GM08714 (cell line): Measurements from ENCODE around the gene HPSE2.

Experiments
- H3K4me3 ChIP-seq: fragments of 200-500 bp; sonication (Bioruptor generic); 2 replicates; pipeline ENCODE4 v1.5.1; 2014; ENCODE audit warnings: mild to moderate bottlenecking, low read length, inconsistent platforms
- ZNF274 ChIP-seq: IDR thresholded peaks from 2 replicates; pipeline ENCODE4 v1.6.1; 2012; ENCODE audit warnings: mild to moderate bottlenecking, low read depth, low read length

The HPSE2 gene

GRCh38 chr10:98885378-98885777, 350.3 kb downstream of the HPSE2 start:
- no peak for TF ChIP-seq ZNF274

GRCh38 chr10:98881789-98882188, 353.9 kb downstream of the HPSE2 start:
- no peak overlapping the region for H3K4me3 ChIP-seq
- TF ChIP-seq ZNF274 = no peak

More at GRCh38 chr10:98885378-98885777, 350.3 kb downstream of the HPSE2 start:
- no peak overlapping the region for H3K4me3 ChIP-seq

- no peak overlapping the region for H3K4me3 ChIP-seq
- no peak for TF ChIP-seq ZNF274
These were observed 354.7 kb downstream of the HPSE2 start for GRCh38 chr10:98880971-98881370.

- H3K4me3 ChIP-seq = no peak overlapping the region
- TF ChIP-seq ZNF274 = no peak
These were observed 356.7 kb downstream of the HPSE2 start for GRCh38 chr10:98878921-98879320.

GRCh38 chr10:98878418-98878817, 357.2 kb downstream of the HPSE2 start:
- no peak for TF ChIP-seq ZNF274
- H3K4me3 ChIP-seq = no peak overlapping the region

GRCh38 chr10:98861962-98862361, 373.7 kb downstream of the HPSE2 start:
- no peak for TF ChIP-seq ZNF274
- no peak overlapping the region for H3K4me3 ChIP-seq

- no peak overlapping the region for H3K4me3 ChIP-seq
- TF ChIP-seq ZNF274 = no peak
These were observed 377.1 kb downstream of the HPSE2 start for GRCh38 chr10:98858525-98858924.

- TF ChIP-seq ZNF274 = no peak
These were observed 380.1 kb downstream of the HPSE2 start for GRCh38 chr10:98855403-98856189.

GRCh38 chr10:98852686-98853085, 383.0 kb downstream of the HPSE2 start:
- no peak for TF ChIP-seq ZNF274
- no peak overlapping the region for H3K4me3 ChIP-seq

More at GRCh38 chr10:98855403-98856189, 380.1 kb downstream of the HPSE2 start:
- H3K4me3 ChIP-seq = no peak overlapping the region

- no peak for TF ChIP-seq ZNF274
- H3K4me3 ChIP-seq = no peak overlapping the region
These were observed 387.3 kb downstream of the HPSE2 start for GRCh38 chr10:98848361-98848760.

- no peak overlapping the region for H3K4me3 ChIP-seq
- TF ChIP-seq ZNF274 = no peak
These were observed 388.9 kb downstream of the HPSE2 start for GRCh38 chr10:98846787-98847186.

- no peak overlapping the region for H3K4me3 ChIP-seq
- TF ChIP-seq ZNF274 = no peak
These were observed 402.1 kb downstream of the HPSE2 start for GRCh38 chr10:98833542-98833941.

- TF ChIP-seq ZNF274 = no peak
- no peak overlapping the region for H3K4me3 ChIP-seq
These were observed 402.9 kb downstream of the HPSE2 start for GRCh38 chr10:98832738-98833137.

GRCh38 chr10:98832196-98832595, 403.5 kb downstream of the HPSE2 start:
- no peak overlapping the region for H3K4me3 ChIP-seq
- no peak for TF ChIP-seq ZNF274

- no peak for TF ChIP-seq ZNF274
- no peak overlapping the region for H3K4me3 ChIP-seq
These were observed 404.3 kb downstream of the HPSE2 start for GRCh38 chr10:98831391-98831790.

- H3K4me3 ChIP-seq = no peak overlapping the region
- TF ChIP-seq ZNF274 = no peak
These were observed 409.9 kb downstream of the HPSE2 start for GRCh38 chr10:98825741-98826140.
